Dendritic cell treated with granulocyte-macrophage colony-stimulating factor and Interleukin-4, amounts not matched to agents 40 ng/mL and 50 ng/mL, for 4 days (primary cell): ENCODE data around the gene RSL1D1.

Experiments used
- H3K27ac Mint-ChIP-seq: one replicate; pipeline ENCODE4 v1.8.0; 2022; ENCODE audit warnings: mild to moderate bottlenecking, mixed read lengths
- H3K27me3 Mint-ChIP-seq: one replicate; pipeline ENCODE4 v1.8.0; 2022; ENCODE audit warnings: mild to moderate bottlenecking, mixed read lengths
- H3K36me3 Mint-ChIP-seq: one replicate; pipeline ENCODE4 v1.8.0; 2022; ENCODE audit warnings: low read depth, mixed read lengths
- H3K4me1 Mint-ChIP-seq: one replicate; pipeline ENCODE4 v1.8.0; 2022; ENCODE audit warnings: low read depth, mixed read lengths
- H3K4me3 Mint-ChIP-seq: one replicate; pipeline ENCODE4 v1.8.0; 2022; ENCODE audit warnings: mild to moderate bottlenecking, moderate library complexity, mixed read lengths
- H3K9me3 Mint-ChIP-seq: one replicate; pipeline ENCODE4 v1.8.0; 2022; ENCODE audit warnings: mixed read lengths
- intact Hi-C: fragments of 100-400 bp; cut with micrococcal nuclease; formaldehyde crosslinking; loops from one replicate; pipeline ENCODE4 v1.15.0; 2022

RSL1D1 gene

GRCh38 chr16:11799509-11800381 is 51.6 kb downstream of the RSL1D1 start:
- peaks cover 4% of the 10 kb centered on the region for H3K27me3 Mint-ChIP-seq
- peaks cover 35% of the 10 kb centered on the region for H3K36me3 Mint-ChIP-seq
- no peaks in the 10 kb centered on the region for H3K9me3 Mint-ChIP-seq
- peaks cover 59% of the 10 kb centered on the region for H3K4me1 Mint-ChIP-seq
- peak overlapping the region; percentile 95 for H3K27ac Mint-ChIP-seq
- intact Hi-C loops = loop anchor here (2.0 to 5.0 kb wide), 4 partner anchors 15 to 57 kb away; partner anchors contain the start of genes RSL1D1 and TXNDC11
- H3K4me3 Mint-ChIP-seq = peak overlapping the region; percentile 97

GRCh38 chr16:11799017-11799381 is 52.3 kb downstream of the RSL1D1 start:
- intact Hi-C loops = loop anchor here (2.0 to 5.0 kb wide), 4 partner anchors 16 to 57 kb away; partner anchors contain the start of genes RSL1D1 and TXNDC11
- peaks cover 43% of the 10 kb centered on the region for H3K36me3 Mint-ChIP-seq
- peaks cover 2% of the 10 kb centered on the region for H3K27me3 Mint-ChIP-seq
- H3K4me1 Mint-ChIP-seq = peaks cover 67% of the 10 kb centered on the region
- H3K4me3 Mint-ChIP-seq = peak overlapping the region; percentile 97
- H3K27ac Mint-ChIP-seq = peak overlapping the region; percentile 95
- no peaks in the 10 kb centered on the region for H3K9me3 Mint-ChIP-seq

- Mint-ChIP-seq H3K36me3 (peaks cover 47% of the 10 kb centered on the region), H3K27me3 (no peaks in the 10 kb centered on the region), H3K9me3 (no peaks in the 10 kb centered on the region), H3K4me3 (peak overlapping the region; percentile 97), H3K27ac (peak overlapping the region; percentile 95), H3K4me1 (peaks cover 73% of the 10 kb centered on the region)
- intact Hi-C loops = loop anchor here (2.0 to 5.0 kb wide), 4 partner anchors 15 to 56 kb away; partner anchors contain the start of genes RSL1D1 and TXNDC11
Measured at GRCh38 chr16:11797957-11798299, 53.4 kb downstream of the RSL1D1 start.

GRCh38 chr16:11797166-11797956 is 54.0 kb downstream of the RSL1D1 start, which contains the start of gene ZC3H7A:
TSS of gene ZC3H7A (minus strand) at chr16:11797258. CDS start at chr16:11782354, 14,904 bp downstream.
- Mint-ChIP-seq H3K27ac (peak within 1 kb of the TSS; percentile 95), H3K36me3 (peaks cover 51% of the 10 kb centered on the region), H3K27me3 (no peaks in the 10 kb centered on the region), H3K9me3 (no peaks in the 10 kb centered on the region), H3K4me1 (peaks cover 78% of the 10 kb centered on the region), H3K4me3 (peak within 1 kb of the TSS; percentile 97)
- intact Hi-C loops = loop anchor here (5.0 kb wide), 2 partner anchors 55 kb away; partner anchors contain the start of genes RSL1D1 and TXNDC11

GRCh38 chr16:11796227-11797165 is 54.8 kb downstream of the RSL1D1 start:
- Mint-ChIP-seq H3K27me3 (no peaks in the 10 kb centered on the region), H3K4me1 (peaks cover 77% of the 10 kb centered on the region), H3K9me3 (no peaks in the 10 kb centered on the region), H3K4me3 (peak overlapping the region; percentile 82), H3K36me3 (peaks cover 52% of the 10 kb centered on the region), H3K27ac (peak overlapping the region; percentile 90)
- intact Hi-C loops = loop anchor here (5.0 kb wide), 2 partner anchors 54 to 56 kb away; partner anchors contain the start of genes RSL1D1 and TXNDC11

- Mint-ChIP-seq H3K9me3 (no peaks in the 10 kb centered on the region), H3K4me3 (peak overlapping the region; percentile 82), H3K4me1 (peaks cover 78% of the 10 kb centered on the region), H3K27me3 (no peaks in the 10 kb centered on the region), H3K36me3 (peaks cover 58% of the 10 kb centered on the region), H3K27ac (peak overlapping the region; percentile 90)
- intact Hi-C loops = loop anchor here (5.0 kb wide), 2 partner anchors 54 to 56 kb away; partner anchors contain the start of genes RSL1D1 and TXNDC11
Measured at GRCh38 chr16:11795887-11796226, 55.5 kb downstream of the RSL1D1 start.

- intact Hi-C loops = loop anchor here (5.0 kb wide), 2 partner anchors 53 to 57 kb away; partner anchors contain the start of genes RSL1D1 and TXNDC11
- peaks cover 63% of the 10 kb centered on the region for H3K36me3 Mint-ChIP-seq
- H3K27ac Mint-ChIP-seq = peak overlapping the region; percentile 90
Measured at GRCh38 chr16:11794996-11795886, 56.1 kb downstream of the RSL1D1 start.

GRCh38 chr16:11794447-11794846 is 56.9 kb downstream of the RSL1D1 start:
- peaks cover 68% of the 10 kb centered on the region for H3K36me3 Mint-ChIP-seq
- H3K27me3 Mint-ChIP-seq = no peaks in the 10 kb centered on the region
- no peaks in the 10 kb centered on the region for H3K9me3 Mint-ChIP-seq
- intact Hi-C loops = no loop called here
- peaks cover 65% of the 10 kb centered on the region for H3K4me1 Mint-ChIP-seq
- H3K27ac Mint-ChIP-seq = no peak overlapping the region
- no peak overlapping the region for H3K4me3 Mint-ChIP-seq

More at GRCh38 chr16:11794996-11795886, 56.1 kb downstream of the RSL1D1 start:
- Mint-ChIP-seq H3K4me3 (peak overlapping the region; percentile 82), H3K27me3 (no peaks in the 10 kb centered on the region), H3K4me1 (peaks cover 73% of the 10 kb centered on the region), H3K9me3 (no peaks in the 10 kb centered on the region)

- peaks cover 67% of the 10 kb centered on the region for H3K36me3 Mint-ChIP-seq
- intact Hi-C loops = no loop called here
- H3K27ac Mint-ChIP-seq = no peak overlapping the region
- H3K9me3 Mint-ChIP-seq = no peaks in the 10 kb centered on the region
- H3K4me1 Mint-ChIP-seq = peaks cover 59% of the 10 kb centered on the region
- no peaks in the 10 kb centered on the region for H3K27me3 Mint-ChIP-seq
- H3K4me3 Mint-ChIP-seq = no peak overlapping the region
Measured at GRCh38 chr16:11793840-11794239, 57.5 kb downstream of the RSL1D1 start.

GRCh38 chr16:11792410-11793241 is 58.7 kb downstream of the RSL1D1 start:
- H3K4me3 Mint-ChIP-seq = no peak overlapping the region
- no peaks in the 10 kb centered on the region for H3K9me3 Mint-ChIP-seq
- H3K27me3 Mint-ChIP-seq = no peaks in the 10 kb centered on the region
- peaks cover 55% of the 10 kb centered on the region for H3K4me1 Mint-ChIP-seq
- H3K36me3 Mint-ChIP-seq = peaks cover 66% of the 10 kb centered on the region
- intact Hi-C loops = no loop called here
- no peak overlapping the region for H3K27ac Mint-ChIP-seq

GRCh38 chr16:11791144-11791828 is 60.1 kb downstream of the RSL1D1 start:
- peaks cover 66% of the 10 kb centered on the region for H3K36me3 Mint-ChIP-seq
- H3K27me3 Mint-ChIP-seq = no peaks in the 10 kb centered on the region
- H3K4me3 Mint-ChIP-seq = no peak overlapping the region
- peak overlapping the region; percentile 17 for H3K27ac Mint-ChIP-seq
- H3K9me3 Mint-ChIP-seq = no peaks in the 10 kb centered on the region
- H3K4me1 Mint-ChIP-seq = peaks cover 63% of the 10 kb centered on the region
- intact Hi-C loops = no loop called here
